GM18526 (cell line): ENCODE results near the gene USP43.

Experiments used
- POLR2A ChIP-seq: IDR thresholded peaks from 3 replicates; pipeline ENCODE4 v1.6.1; 2011; ENCODE audit not compliant: insufficient read length; ENCODE audit errors: extremely low read depth

Gene USP43, protein sequence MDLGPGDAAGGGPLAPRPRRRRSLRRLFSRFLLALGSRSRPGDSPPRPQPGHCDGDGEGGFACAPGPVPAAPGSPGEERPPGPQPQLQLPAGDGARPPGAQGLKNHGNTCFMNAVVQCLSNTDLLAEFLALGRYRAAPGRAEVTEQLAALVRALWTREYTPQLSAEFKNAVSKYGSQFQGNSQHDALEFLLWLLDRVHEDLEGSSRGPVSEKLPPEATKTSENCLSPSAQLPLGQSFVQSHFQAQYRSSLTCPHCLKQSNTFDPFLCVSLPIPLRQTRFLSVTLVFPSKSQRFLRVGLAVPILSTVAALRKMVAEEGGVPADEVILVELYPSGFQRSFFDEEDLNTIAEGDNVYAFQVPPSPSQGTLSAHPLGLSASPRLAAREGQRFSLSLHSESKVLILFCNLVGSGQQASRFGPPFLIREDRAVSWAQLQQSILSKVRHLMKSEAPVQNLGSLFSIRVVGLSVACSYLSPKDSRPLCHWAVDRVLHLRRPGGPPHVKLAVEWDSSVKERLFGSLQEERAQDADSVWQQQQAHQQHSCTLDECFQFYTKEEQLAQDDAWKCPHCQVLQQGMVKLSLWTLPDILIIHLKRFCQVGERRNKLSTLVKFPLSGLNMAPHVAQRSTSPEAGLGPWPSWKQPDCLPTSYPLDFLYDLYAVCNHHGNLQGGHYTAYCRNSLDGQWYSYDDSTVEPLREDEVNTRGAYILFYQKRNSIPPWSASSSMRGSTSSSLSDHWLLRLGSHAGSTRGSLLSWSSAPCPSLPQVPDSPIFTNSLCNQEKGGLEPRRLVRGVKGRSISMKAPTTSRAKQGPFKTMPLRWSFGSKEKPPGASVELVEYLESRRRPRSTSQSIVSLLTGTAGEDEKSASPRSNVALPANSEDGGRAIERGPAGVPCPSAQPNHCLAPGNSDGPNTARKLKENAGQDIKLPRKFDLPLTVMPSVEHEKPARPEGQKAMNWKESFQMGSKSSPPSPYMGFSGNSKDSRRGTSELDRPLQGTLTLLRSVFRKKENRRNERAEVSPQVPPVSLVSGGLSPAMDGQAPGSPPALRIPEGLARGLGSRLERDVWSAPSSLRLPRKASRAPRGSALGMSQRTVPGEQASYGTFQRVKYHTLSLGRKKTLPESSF

DNA sequence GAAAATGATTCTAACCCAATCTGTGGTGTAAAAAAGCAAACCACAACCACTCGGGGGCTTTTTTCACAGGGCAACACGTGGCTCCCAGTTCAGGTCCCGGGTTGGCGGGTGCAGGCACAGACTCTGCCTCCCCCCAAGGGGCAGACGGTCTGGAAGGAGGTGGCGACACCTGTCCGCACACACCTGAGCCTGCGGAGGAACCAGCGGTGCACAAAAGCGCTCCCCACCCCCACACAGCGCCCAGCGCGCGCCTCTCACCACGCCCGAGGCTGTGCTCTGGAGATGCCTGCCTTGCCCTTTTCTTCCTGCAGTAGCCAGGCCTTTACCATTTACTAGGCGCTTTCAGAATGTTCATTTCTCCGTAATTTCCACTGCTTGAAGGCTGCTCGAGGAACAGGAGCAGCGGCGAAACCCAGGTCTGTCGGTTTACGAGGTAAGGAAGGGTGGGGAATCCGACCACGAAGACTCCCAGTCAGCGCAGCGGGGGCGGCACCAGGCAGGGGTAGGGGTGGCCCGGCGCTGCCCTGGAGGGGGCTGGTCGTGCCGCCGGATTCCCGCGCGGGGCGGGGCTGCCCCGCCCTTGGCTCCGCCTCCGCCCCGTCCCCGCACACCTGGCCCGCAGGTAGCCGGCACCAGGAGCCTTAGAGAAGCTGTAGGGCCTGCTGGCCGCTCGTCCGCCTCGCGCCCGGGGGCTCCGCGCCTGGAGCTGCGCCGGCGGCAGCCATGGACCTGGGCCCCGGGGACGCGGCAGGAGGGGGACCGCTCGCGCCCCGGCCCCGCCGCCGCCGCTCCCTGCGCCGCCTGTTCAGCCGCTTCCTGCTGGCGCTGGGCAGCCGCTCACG lies at the start of gene USP43:
TSS of gene USP43 (plus strand) at position 608 of the 842 bp plus-strand sequence. CDS start at position 724, 116 bp downstream.
- no peak for TF ChIP-seq POLR2A

DNA sequence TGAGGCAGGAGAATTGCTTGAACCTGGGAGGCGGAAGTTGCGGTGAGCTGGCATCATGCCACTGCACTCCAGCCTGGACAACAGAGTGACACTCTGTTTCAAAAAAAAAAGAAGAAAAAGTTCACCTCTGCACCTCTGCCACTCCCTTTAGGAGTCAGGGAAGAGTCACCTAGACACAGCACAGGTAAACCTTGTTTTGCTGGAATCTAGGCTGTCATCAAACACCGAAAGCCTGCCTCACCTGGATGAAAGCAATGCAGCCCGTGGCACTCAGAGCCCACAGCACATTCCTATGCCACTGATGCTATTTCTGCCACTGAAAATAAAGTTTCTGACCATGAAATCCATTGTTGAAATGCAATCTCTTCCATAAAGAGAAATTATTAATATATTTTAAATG lies 46.7 kb upstream of the USP43 start:
- TF ChIP-seq POLR2A: no peak

DNA sequence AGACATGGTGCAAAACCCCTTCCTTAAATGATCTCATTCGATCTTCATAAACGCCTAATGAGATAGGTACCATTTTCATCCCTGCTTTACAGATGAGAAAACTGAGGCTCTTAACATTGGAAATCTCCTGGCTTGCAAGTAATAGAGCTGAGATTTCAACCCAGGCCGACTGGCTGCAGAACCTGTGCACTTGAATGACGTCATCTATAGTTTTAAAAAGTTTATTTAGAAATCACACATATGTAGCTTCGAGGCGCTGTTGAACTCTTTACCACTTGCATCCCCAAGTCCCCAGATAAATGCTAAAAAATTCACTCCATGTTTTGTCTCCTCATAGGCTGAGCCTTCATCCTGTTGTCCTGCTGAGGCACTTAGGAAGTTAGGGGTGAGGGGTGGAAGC lies 38.9 kb upstream of the USP43 start:
- TF ChIP-seq POLR2A: no peak

DNA sequence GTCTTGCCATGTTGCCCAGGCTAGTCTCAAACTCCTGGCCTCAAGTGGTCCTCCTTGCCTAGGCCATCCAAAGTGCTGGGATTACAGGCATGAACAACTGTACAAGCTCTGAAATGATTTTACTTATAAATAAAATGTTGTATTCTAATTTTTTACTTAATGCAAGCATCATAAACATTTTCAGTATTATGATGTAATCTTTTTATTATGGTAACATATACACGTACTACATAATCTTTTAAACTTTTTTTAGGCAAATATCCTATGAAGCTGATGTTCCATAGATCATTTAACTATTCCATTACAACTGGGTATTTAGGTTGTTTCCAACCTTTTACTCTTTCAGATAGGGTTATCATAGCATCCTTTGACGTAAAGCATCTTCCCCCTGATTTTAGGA lies 33.8 kb upstream of the USP43 start:
- no peak for TF ChIP-seq POLR2A

DNA sequence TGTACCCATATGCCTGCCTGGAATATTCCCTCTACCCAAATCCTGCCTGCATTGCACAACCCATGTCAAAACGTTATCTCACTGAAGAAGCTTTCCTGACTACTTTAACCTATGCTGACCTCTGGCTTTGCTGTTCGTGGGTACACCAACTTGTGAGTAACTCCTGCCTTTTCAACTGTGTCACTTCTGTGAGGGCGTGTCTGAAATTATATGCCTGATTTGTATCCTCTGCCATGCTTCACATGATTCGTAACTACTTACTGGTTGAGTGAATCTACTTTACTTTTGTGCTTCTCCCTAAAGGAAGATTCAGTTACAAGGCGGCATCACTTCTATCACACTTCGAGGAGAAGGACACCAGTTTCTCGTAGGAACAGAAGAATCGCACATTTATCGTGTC lies 33.3 kb upstream of the USP43 start:
- TF ChIP-seq POLR2A: no peak

DNA sequence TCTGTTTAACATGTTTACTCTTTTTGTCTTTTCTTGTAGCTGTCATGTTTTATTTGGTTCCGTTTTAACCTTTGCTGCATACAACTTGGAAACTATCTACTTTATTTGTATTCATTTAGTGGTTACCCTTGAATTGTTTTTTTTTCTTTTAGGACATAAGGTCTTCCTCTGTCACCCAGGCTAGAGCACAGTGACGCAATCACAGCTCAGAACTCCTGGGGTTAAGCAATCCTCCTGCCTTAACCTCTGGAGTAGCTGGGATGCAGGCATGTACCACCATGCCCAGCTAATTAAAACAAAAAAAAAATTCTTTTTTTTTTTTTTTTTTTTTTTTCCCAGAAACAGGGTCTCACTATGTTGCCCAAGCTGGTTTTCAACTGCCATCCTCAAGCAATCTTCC lies 29.8 kb upstream of the USP43 start:
- no peak for TF ChIP-seq POLR2A

DNA sequence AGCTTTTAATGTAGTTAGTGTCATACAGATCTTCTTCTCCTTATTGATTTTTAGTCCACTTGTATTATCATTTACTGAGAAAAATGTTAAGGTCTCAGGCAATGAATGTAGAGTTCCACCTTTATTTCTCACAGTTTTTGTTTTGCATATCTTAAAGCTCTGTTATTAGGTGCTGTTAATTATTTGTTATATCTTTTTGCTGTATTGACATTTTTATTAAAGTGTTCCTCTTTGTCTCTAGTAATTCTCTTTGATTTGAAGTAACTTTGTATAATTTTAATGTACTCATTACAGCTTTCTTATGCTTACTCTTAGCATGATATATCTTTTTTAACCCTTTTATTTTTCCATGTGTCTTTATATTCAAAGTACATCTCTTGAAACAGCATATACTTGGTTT lies 22.4 kb upstream of the USP43 start:
- TF ChIP-seq POLR2A: no peak

DNA sequence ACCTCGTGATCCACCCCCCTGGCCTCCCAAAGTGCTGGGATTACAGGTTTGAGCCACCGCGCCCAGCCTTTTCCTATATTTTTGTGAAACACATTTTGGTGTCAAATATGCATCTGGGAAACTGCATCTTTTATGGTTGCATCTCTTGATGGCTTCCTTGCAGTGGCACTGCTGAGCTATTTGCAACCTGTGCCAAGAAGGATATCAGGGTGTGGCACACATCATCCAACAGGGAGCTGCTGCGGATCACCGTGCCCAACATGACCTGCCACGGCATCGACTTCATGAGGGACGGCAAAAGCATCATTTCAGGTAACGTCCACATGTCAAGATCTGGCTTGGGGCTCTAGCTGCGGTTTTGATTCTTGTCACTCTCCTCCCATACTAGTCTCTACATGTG lies 16.8 kb upstream of the USP43 start:
- no peak for TF ChIP-seq POLR2A

DNA sequence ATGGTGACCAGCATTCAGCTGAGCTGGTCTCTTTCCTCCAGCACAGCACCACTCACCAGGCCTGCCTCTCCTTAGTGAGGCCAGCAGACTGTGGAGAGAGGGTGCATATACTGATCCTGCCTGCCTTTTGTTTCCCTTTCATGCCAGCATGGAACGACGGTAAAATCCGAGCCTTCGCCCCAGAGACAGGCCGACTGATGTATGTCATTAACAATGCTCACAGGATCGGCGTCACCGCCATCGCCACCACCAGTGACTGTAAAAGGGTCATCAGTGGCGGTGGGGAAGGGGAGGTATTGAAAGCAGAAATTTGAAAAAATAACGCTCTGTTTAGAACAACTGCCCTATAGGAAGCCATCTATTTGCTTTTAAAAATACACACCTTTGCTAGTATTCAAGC lies 12.6 kb upstream of the USP43 start:
- no peak for TF ChIP-seq POLR2A

DNA sequence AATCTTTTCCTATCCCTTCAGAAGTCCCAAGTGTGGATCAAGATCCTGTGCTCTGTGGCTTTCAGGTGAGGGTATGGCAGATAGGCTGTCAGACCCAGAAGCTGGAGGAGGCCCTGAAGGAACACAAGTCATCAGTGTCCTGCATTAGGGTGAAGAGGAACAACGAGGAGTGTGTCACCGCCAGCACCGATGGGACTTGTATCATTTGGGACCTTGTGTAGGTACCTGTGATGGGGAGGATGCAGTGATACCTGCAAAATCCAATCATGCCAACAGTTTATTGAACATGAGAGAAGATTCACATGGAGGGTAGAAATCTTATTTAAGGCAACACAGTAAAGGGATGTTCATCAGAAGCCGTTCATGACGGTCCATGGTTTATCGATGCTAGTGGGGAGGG lies 10.0 kb upstream of the USP43 start:
- no peak for TF ChIP-seq POLR2A

DNA sequence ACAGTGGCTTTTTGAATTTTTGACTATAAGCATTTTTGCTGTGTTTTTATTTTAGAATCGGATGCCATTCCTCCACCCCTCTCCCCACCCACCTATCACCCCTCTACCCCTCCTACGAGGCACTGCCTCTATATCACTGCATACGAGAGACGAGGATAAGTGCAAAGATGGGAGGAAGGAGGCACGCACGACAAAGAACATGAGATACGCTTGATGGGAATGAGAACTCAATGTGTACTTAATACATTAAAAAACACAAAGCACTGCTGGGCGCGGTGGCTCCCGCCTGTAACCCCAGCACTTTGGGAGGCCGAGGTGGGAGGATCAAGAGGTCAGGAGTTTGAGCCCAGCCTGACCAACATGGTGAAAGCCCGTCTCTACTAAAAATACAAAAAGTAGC lies 8.8 kb upstream of the USP43 start:
- TF ChIP-seq POLR2A: no peak

DNA sequence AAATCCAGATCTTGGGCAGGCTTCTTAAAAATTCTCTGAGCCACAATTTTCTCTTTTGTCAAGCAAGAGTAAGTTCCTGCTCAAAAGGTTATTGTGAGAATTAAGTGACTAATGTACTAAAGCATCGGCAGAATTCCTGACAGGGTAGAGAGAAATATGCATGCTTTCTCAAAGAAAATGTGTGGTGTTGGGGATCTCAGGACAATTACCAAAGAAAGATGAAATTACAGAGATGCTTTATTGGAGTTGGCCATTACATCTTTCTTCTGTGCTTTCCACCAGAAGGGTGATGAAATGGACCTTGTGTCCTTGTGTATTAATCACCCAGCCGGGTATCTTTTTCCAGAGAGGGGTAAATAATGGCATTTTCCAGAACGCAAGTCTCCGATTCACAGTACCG lies 1.7 kb upstream of the USP43 start:
- TF ChIP-seq POLR2A: no peak

DNA sequence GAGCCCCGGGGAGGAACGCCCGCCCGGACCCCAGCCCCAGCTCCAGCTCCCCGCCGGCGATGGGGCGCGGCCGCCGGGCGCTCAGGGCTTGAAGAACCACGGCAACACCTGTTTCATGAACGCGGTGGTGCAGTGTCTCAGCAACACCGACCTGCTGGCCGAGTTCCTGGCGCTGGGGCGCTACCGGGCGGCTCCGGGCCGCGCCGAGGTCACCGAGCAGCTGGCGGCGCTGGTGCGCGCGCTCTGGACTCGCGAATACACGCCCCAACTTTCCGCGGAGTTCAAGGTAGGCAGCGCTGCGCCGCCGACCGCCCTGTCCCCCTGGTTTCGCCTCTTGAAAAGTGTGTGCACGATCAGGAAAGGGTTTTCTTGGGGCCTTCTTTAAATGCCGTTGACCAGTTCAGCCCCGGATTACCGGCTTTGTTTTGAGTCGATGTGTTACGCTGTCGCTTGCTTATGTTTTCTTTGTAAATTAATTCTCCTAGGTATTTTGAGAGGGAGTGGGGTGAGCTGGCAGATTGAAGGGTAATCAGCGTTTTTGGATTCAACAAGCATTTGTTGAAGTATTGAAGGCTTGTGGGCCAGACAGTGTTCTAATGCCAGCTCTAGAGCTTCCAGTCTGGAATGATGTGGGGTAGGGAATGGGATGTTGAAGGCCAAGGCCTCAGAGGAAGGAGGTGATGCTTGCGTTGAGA lies 681 bp downstream of the USP43 start:
- no peak for TF ChIP-seq POLR2A

DNA sequence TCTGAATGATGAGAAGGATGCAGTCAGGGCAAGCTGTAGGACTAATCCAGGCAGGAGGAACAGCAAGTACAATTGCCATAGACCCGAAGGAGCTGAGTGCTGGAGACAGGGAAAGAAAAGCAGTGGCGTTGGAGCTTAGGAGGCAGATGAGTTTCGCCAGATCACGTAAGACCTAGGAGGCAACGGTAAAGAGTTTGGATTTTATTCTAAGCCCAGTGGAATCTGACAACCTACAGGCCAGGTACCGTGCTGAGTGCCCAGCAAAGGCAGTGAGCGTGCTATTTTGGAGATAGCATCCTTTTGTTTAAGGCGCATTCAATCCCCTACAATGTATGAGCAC lies 1.2 kb downstream of the USP43 start:
- no peak for TF ChIP-seq POLR2A
